ENCODE results near the gene CHST6. TPM values are rescaled to one million over a fixed set of nuclear protein-coding genes. Genes with fewer than 3 reads are reported as not detected.
"Not testable (repeated sequence)": the region's sequence is repeated elsewhere in the genome, so short reads cannot be mapped to it uniquely, and the experiment has no call there.

Gene CHST6
- total RNA-seq, 1 donor from 2014 or later: 1.4 TPM

DNA sequence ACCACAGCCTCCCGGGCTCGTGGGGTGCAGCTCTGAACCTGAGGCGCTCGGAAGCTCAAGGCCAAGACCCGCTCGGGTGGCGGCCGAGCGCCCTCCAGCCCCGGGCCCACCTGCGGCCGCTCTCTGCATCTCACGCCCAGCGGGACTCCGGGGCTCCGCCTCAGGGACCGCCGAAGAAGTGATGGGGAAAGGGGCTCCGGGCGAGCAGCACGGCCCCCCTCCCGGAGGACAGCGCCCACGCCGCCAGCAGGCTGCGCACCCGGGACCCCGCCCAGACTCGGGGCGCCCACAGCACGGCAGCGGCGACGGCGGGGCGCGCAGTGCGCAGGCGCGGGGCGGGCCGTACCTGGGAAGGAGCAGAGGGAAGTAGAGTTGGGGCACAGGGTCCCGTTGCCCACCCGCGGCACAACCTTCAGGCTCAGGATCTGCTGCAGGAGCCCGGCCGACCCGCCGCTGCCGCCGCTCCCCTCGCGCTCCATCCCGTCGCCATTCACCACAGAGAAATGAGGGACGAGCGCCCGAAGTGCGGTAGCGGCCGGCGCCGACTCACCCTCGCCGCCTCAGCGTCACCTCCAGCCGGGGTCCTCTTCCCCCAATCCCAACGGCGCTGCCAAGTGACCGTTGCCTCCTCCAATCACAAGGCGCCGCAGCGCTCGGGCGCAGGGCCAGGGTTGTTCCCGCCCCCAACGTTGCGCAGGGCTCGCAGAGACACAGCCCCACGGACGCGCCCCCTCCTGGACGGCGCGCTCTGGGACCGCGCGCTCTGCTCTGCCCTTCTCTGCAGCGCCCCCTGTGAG lies 30.9 kb downstream of the CHST6 start, which contains the start of gene TMEM170A:
Gene TMEM170A (minus strand): TSS at position 568 of the 797 bp plus-strand sequence. CDS start 89 bp downstream, at position 479.
- no peaks in the 10 kb centered on the region for H3K9me3 ChIP-seq (replicated peaks)
- intact Hi-C loops (cut with micrococcal nuclease): no loop called here

DNA sequence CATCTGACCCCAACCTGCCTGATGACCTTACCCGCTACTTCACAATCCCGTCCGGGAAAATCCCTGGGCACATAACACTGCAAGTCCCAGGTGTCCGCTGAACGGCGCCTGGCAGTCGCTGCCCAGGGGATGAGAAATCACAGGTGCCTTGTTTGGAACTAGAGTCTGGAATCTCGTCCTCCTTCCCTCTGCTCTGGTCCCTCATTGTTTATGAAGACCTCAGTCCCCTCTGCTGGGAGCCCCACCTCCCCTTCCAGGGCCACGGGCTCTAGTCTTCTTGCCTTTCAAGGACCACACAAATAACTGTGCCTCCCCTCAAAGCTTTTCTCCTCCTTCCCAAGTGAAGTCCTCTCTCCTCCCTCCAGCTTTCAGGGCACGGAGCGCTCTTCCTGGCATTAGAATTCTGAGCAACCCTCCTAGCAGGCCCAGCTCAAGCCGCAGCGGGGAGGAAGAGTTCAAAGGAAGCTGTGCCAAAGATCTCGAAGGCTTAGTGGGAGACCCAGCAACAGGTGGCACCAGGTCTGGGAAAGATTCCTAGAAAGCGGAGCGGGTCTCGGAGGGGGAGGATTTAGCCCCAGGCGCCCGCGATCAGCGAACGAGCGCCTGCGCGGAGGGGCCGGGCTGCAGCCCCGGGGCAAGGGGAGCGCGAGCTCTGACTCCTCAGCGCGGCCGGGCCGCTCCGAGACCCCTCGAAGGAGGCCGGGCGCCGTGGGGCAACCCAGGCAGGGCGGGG lies 31.7 kb downstream of the CHST6 start:
- H3K4me1 ChIP-seq: peaks cover 49% of the 10 kb centered on the region
- H3K27ac ChIP-seq (replicated peaks): peak overlapping the region; percentile 99
- peak overlapping the region; percentile 96 for H3K4me3 ChIP-seq
- H3K9me3 ChIP-seq (replicated peaks); intact Hi-C loops (cut with micrococcal nuclease); H3K27me3 ChIP-seq (ENCODE audit: low read depth); H3K36me3 ChIP-seq: not testable (repeated sequence)
- peak; percentile 28 for DNase-seq

More for the DNA sequence above, 30.9 kb downstream of the CHST6 start, which contains the start of gene TMEM170A:
- Histone ChIP-seq H3K4me1 (peaks cover 48% of the 10 kb centered on the region), H3K27ac (replicated peaks) (peak within 1 kb of the TSS; percentile 99), H3K27me3 (ENCODE audit: low read depth) (no peaks in the 10 kb centered on the region), H3K4me3 (peak within 1 kb of the TSS; percentile 96), H3K36me3 (no peaks in the 10 kb centered on the region)
- TF ChIP-seq, protein P1, sequence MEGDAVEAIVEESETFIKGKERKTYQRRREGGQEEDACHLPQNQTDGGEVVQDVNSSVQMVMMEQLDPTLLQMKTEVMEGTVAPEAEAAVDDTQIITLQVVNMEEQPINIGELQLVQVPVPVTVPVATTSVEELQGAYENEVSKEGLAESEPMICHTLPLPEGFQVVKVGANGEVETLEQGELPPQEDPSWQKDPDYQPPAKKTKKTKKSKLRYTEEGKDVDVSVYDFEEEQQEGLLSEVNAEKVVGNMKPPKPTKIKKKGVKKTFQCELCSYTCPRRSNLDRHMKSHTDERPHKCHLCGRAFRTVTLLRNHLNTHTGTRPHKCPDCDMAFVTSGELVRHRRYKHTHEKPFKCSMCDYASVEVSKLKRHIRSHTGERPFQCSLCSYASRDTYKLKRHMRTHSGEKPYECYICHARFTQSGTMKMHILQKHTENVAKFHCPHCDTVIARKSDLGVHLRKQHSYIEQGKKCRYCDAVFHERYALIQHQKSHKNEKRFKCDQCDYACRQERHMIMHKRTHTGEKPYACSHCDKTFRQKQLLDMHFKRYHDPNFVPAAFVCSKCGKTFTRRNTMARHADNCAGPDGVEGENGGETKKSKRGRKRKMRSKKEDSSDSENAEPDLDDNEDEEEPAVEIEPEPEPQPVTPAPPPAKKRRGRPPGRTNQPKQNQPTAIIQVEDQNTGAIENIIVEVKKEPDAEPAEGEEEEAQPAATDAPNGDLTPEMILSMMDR (IDR thresholded peaks at IDR 0.05; ENCODE audit: borderline replicate concordance): peak; percentile 100
- peak; percentile 100 for DNase-seq

DNA sequence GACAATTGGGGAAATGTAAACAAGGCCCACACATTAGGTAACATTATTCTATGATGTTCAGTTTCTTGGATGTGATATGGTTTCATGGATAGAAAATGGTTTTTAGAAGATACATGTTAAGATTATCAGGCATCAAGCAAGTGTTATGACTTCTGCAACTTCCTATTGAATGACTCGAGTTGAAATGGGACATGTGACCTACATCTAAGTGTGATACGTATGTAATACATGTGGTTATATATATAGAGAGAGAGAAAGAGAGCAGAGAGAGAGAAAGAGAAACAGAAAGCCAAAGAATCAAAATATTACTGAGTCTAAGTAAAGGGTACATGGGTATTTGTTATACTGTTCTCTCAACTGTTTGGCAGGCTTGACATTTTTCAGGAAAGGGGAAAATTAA lies 32.4 kb downstream of the CHST6 start:
- TF ChIP-seq, protein P1 (IDR thresholded peaks at IDR 0.05; ENCODE audit: borderline replicate concordance): no peak
- Histone ChIP-seq H3K27ac (replicated peaks) (no peak overlapping the region), H3K27me3 (ENCODE audit: low read depth) (no peaks in the 10 kb centered on the region), H3K36me3 (no peaks in the 10 kb centered on the region), H3K4me3 (peak overlapping the region; percentile 96), H3K4me1 (peaks cover 49% of the 10 kb centered on the region), H3K9me3 (replicated peaks) (no peaks in the 10 kb centered on the region)
- intact Hi-C loops (cut with micrococcal nuclease): no loop called here
- no peak for DNase-seq

GRCh38 chr16:75461575-75461974 lies 33.7 kb downstream of the CHST6 start:
- no peak for DNase-seq
- Histone ChIP-seq H3K9me3 (replicated peaks) (no peaks in the 10 kb centered on the region), H3K4me1 (peaks cover 60% of the 10 kb centered on the region), H3K27me3 (ENCODE audit: low read depth) (no peaks in the 10 kb centered on the region), H3K27ac (replicated peaks) (no peak overlapping the region), H3K4me3 (no peak overlapping the region), H3K36me3 (no peaks in the 10 kb centered on the region)
- intact Hi-C loops (cut with micrococcal nuclease): no loop called here
- TF ChIP-seq, protein P1 (IDR thresholded peaks at IDR 0.05; ENCODE audit: borderline replicate concordance): no peak

- Histone ChIP-seq H3K27me3 (ENCODE audit: low read depth) (no peaks in the 10 kb centered on the region), H3K4me3 (no peak overlapping the region), H3K36me3 (no peaks in the 10 kb centered on the region), H3K9me3 (replicated peaks) (no peaks in the 10 kb centered on the region), H3K27ac (replicated peaks) (no peak overlapping the region), H3K4me1 (peaks cover 71% of the 10 kb centered on the region)
- no peak for DNase-seq
- intact Hi-C loops (cut with micrococcal nuclease): no loop called here
- TF ChIP-seq, protein P1 (IDR thresholded peaks at IDR 0.05; ENCODE audit: borderline replicate concordance): no peak
Measured at GRCh38 chr16:75460446-75460845, 34.8 kb downstream of the CHST6 start.
